Fibroblast of the aortic adventitia (primary cell): ENCODE data around the gene AGGF1. TPM values are rescaled to one million over a fixed set of nuclear protein-coding genes. Genes with fewer than 3 reads are reported as not detected.

ENCODE experiments used
- DNase-seq: peaks from one replicate; pipeline ENCODE4 v3.0.0-alpha.2; 2010; ENCODE audit warnings: low read depth
- H3K4me3 ChIP-seq: 2 replicates; pipeline ENCODE4 v1.5.1; 2011; ENCODE audit warnings: low read depth, mild to moderate bottlenecking, control low read depth, low read length, moderate library complexity
- CTCF ChIP-seq: IDR thresholded peaks from 2 replicates; pipeline ENCODE4 v1.5.1; 2011; ENCODE audit warnings: mild to moderate bottlenecking, low read length, control low read depth, inconsistent platforms; ENCODE audit not compliant: insufficient read depth
- total RNA-seq: library from RNA; depleted of rRNA; stranded (reverse); fragments of >200 nt; gene quantifications from 2 replicates; pipeline ENCODE4 v1.2.3, GENCODE V29; 2012; ENCODE audit warnings: low replicate concordance

The AGGF1 gene
- total RNA-seq, 1 donor: 22.5 TPM

GRCh38 chr5:77046416-77047073 is 16.3 kb downstream of the AGGF1 start:
- no peak for DNase-seq
- TF ChIP-seq CTCF: no peak
- no peak overlapping the region for H3K4me3 ChIP-seq

- no peak overlapping the region for H3K4me3 ChIP-seq
- DNase-seq: no peak
- no peak for TF ChIP-seq CTCF
Observed at GRCh38 chr5:77064040-77064439, 33.8 kb downstream of the AGGF1 start.

- no peak overlapping the region for H3K4me3 ChIP-seq
- TF ChIP-seq CTCF: no peak
- no peak for DNase-seq
Observed at GRCh38 chr5:77065256-77065655, 35.1 kb downstream of the AGGF1 start.

GRCh38 chr5:77066184-77066583 is 36.0 kb downstream of the AGGF1 start:
- TF ChIP-seq CTCF: no peak
- H3K4me3 ChIP-seq: no peak overlapping the region
- DNase-seq: peak; percentile 16

- TF ChIP-seq CTCF: no peak
- peak; percentile 90 for DNase-seq
Observed at GRCh38 chr5:77066823-77067442, 36.7 kb downstream of the AGGF1 start.

GRCh38 chr5:77073667-77074066 is 43.5 kb downstream of the AGGF1 start:
- TF ChIP-seq CTCF: no peak
- no peak for DNase-seq
- H3K4me3 ChIP-seq: no peak overlapping the region

More at GRCh38 chr5:77066823-77067442, 36.7 kb downstream of the AGGF1 start:
- no peak overlapping the region for H3K4me3 ChIP-seq

- H3K4me3 ChIP-seq: no peak overlapping the region
- no peak for DNase-seq
- no peak for TF ChIP-seq CTCF
Observed at GRCh38 chr5:77074745-77075144, 44.5 kb downstream of the AGGF1 start.
